GM03348 (cell line): ENCODE data around the gene ZNF552.
"Not testable (repeated sequence)": the region's sequence is repeated elsewhere in the genome, so short reads cannot be mapped to it uniquely, and the experiment has no call there.

Source experiments
- DNase-seq: peaks from one replicate; pipeline ENCODE4 v3.0.0; 2012; ENCODE audit warnings: low spot score

Gene ZNF552

GRCh38 chr19:57818378-57818777, 3.7 kb upstream of the ZNF552 start:
- DNase-seq: no peak

GRCh38 chr19:57817976-57818375, 3.3 kb upstream of the ZNF552 start:
- no peak for DNase-seq

GRCh38 chr19:57816652-57817051, 1.9 kb upstream of the ZNF552 start:
- DNase-seq: no peak

GRCh38 chr19:57815247-57816075, 748 bp upstream of the ZNF552 start:
- DNase-seq: no peak

- DNase-seq: no peak
Measured at GRCh38 chr19:57813919-57814504, 701 bp downstream of the ZNF552 start.

GRCh38 chr19:57812975-57813820, 1.5 kb downstream of the ZNF552 start:
- DNase-seq: not testable (repeated sequence)

- DNase-seq: no peak
Measured at GRCh38 chr19:57812226-57812625, 2.5 kb downstream of the ZNF552 start.

- DNase-seq: not testable (repeated sequence)
Measured at GRCh38 chr19:57810410-57811295, 4.1 kb downstream of the ZNF552 start.

- DNase-seq: no peak
Measured at GRCh38 chr19:57807541-57807940, 7.2 kb downstream of the ZNF552 start.

- DNase-seq: peak; percentile 77
Measured at GRCh38 chr19:57803594-57804325, 11.0 kb downstream of the ZNF552 start.

GRCh38 chr19:57803265-57803593, 11.5 kb downstream of the ZNF552 start:
- DNase-seq: no peak

- DNase-seq: no peak
Measured at GRCh38 chr19:57802269-57802668, 12.4 kb downstream of the ZNF552 start.

- DNase-seq: no peak
Measured at GRCh38 chr19:57800696-57801095, 14.0 kb downstream of the ZNF552 start.

- DNase-seq: not testable (repeated sequence)
Measured at GRCh38 chr19:57796580-57796979, 18.1 kb downstream of the ZNF552 start.

GRCh38 chr19:57789288-57789687, 25.4 kb downstream of the ZNF552 start:
- DNase-seq: no peak

GRCh38 chr19:57788114-57788692, 26.5 kb downstream of the ZNF552 start:
- no peak for DNase-seq

- no peak for DNase-seq
Measured at GRCh38 chr19:57786906-57787305, 27.8 kb downstream of the ZNF552 start.

- DNase-seq: no peak
Measured at GRCh38 chr19:57786286-57786685, 28.4 kb downstream of the ZNF552 start.

GRCh38 chr19:57779220-57779845, 35.4 kb downstream of the ZNF552 start:
- DNase-seq: no peak

GRCh38 chr19:57778336-57778735, 36.4 kb downstream of the ZNF552 start:
- no peak for DNase-seq
